ENCODE measurements around the gene RASEF.

Gene RASEF

DNA sequence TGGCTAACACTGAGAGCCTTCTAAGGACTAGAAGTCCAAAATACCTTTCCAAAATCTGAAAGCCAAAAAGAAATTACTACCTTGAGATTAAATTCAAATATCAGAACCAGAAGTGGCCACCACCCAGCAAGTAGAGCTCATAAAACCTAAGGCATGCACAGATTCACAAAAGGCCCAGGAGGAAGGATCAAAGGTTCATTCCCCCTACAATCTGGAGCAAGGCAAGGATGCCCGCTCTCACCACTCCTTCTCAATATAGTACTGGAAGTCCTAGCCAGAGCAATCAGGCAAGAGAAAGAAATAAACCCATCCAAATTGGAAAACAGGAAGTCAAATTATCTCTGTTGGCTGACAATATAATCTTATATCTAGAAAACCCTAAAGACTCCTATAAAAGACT is 6.0 kb downstream of the RASEF start:
- in situ Hi-C loops (cut with MboI; ENCODE audit: low sequenced_read_pairs), result no loop called here

- in situ Hi-C loops (cut with MboI; ENCODE audit: low sequenced_read_pairs), result no loop called here
Observed at GRCh38 chr9:83056174-83056573, 6.8 kb downstream of the RASEF start.

DNA sequence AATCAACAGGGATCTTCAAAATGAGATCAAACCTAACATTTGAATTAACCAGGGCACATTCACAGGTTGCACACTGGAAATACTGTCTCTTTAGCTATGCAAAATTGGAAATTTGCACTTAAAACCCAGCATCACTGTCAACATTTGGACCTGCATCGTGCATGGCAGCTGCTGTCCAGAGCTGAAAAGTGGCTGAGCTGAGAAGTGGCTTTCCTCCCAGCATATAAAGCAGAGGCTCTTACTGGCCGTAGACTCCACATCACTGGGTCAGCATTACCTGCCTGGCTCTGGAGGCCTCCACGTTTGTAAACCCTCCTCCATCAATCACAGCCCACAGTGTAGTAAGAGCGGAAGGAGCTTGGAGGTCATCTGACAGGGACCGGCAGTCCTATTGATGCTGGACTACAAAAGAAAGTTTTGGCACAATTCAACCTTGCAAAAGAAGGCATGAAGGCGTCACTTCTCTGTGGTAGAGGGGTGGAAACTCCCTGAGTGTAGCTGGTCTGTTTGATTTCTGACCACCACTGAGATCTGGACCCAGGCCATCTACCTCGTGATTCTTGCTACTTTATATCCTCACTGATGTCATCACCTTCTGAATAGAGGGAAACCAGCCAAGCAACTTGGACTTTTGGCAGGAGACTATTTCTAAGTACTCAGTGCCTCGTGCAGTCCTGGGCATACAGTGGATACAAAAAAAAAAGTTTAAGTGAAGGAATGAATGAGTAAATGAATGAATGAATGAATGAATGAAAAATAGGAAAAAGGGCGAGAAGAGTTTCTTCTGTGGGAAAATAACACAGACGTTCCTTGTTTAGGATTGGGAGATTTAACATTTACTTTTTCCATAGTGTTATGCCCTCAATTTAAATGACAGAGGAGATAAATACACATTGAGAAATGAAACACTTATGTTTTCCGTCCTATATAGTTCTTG is 14.8 kb downstream of the RASEF start:
- in situ Hi-C loops (cut with MboI; ENCODE audit: low sequenced_read_pairs), result no loop called here

DNA sequence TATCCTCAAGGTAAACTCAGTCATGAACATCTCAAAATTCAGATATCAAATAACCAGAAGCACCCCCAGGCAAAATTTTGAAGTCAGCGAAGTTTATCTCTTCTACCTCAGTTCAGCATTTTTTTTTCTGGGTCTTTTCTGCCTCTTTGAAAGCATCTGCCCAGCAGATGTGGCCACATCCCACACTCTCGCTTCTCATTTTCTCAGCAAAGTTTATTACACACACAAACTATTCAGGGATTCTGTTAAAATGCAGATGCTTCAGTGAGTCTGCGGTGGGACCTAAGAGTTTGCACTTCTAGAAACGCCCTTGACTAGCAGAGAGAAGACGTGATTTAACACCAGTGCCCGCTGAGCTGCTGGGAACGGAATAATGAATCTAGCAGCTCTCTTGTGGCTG is 19.3 kb downstream of the RASEF start:
- in situ Hi-C loops (cut with MboI; ENCODE audit: low sequenced_read_pairs), result no loop called here

DNA sequence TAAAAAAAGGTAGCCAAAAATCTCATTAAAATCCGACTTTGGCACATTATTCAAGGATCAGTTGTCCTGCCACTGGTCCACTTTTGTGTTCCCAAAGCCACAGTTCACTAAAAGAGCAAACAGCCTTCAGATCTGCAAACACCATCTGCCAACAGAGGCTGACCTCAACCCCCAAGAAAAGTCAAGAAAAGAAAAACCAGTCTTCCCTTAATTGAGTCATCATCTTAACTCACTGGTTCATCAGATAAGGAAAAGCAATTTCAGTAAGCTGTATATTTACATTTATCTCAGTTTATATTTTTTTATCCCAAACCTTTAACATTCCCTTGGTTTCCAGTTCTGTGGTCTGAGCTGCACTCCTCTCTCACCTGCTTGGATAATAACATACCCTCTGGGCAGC is 21.2 kb downstream of the RASEF start:
- in situ Hi-C loops (cut with MboI; ENCODE audit: low sequenced_read_pairs), result no loop called here

DNA sequence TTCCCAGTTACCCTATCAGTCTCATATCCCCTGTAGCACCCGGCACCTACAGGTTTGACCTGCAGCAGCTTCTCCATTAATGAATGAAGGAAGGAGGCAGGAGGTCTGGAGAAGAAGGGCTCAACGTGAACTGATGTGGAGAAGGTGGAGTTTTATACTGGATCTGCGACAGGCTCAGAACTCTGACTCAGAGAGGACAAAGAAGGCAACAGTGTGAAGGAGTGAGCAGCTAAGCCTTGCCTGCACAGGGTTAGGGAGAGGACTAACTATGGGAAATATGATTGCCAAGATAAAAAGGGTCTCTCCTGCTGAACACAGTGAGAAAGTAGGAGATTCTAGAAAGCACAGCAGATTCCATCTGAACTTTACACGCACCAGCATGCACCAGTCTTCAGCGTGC is 23.6 kb downstream of the RASEF start:
- in situ Hi-C loops (cut with MboI; ENCODE audit: low sequenced_read_pairs), result no loop called here

GRCh38 chr9:83036043-83036442 is 26.9 kb downstream of the RASEF start:
- in situ Hi-C loops (cut with MboI; ENCODE audit: low sequenced_read_pairs), result no loop called here

- in situ Hi-C loops (cut with MboI; ENCODE audit: low sequenced_read_pairs), result no loop called here
Observed at GRCh38 chr9:83035143-83035542, 27.8 kb downstream of the RASEF start.

DNA sequence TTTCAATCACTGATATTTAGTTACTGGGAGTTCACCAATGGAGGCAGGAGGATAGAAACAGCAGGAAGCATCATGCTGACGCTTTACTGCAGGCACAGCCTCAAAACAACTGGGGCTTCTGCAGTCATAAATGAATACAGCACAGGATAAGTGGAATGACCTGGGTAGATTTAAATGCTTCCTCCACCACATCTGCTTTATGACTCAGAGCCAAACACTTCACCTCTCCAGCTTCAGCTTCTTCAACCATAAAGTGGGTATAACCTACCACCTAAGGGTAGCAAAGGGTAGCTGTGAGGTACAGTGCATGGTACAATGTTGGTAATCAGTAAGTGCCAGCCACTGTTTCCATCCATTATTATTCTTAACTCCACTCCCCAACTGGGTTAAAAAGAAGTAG is 28.4 kb downstream of the RASEF start:
- in situ Hi-C loops (cut with MboI; ENCODE audit: low sequenced_read_pairs), result no loop called here

DNA sequence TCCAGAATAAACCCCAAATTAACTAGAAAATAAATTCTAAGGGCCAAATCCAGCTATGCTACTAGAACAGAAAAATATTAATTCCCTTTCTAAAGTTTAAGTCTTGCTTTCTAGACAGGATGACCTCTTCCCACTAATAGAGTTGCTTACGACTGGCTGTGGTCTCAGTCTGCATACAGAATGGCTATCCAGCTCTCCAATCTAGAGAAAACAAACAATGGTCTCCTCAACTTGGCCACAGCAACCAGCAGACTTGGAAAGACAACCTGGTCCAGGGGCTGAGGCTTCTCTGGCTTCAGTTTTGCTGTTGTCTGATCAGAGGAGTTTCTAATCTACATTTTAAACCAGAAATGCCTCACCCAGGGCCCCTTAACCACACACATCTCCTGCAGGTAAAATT is 28.9 kb downstream of the RASEF start:
- in situ Hi-C loops (cut with MboI; ENCODE audit: low sequenced_read_pairs), result no loop called here

DNA sequence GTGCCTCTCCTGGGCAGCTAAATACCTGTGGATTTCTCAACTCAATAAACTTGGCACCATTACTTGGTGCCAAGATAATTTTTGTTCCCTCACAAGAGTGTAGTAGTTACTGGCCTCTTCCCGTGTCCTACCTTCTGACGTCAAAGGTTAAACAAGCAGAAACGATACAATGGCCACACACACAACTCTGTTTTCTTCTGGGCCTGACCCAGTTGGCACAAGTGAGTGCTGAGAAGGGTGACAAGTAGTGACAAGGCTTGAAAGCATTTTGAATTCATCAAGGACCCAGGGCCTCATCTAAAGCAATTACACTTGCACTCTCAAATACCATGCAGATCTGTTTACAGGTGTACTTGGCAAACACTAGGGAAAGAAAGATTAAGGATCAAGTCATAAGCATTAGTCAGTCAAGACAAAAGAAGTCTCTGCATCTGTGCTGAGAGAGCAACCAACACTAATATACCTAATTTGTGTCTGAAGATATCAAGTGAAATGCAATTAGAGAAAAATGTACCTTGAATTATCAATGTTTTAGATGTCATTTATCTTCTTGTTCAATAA is 30.8 kb downstream of the RASEF start:
- in situ Hi-C loops (cut with MboI; ENCODE audit: low sequenced_read_pairs), result no loop called here

DNA sequence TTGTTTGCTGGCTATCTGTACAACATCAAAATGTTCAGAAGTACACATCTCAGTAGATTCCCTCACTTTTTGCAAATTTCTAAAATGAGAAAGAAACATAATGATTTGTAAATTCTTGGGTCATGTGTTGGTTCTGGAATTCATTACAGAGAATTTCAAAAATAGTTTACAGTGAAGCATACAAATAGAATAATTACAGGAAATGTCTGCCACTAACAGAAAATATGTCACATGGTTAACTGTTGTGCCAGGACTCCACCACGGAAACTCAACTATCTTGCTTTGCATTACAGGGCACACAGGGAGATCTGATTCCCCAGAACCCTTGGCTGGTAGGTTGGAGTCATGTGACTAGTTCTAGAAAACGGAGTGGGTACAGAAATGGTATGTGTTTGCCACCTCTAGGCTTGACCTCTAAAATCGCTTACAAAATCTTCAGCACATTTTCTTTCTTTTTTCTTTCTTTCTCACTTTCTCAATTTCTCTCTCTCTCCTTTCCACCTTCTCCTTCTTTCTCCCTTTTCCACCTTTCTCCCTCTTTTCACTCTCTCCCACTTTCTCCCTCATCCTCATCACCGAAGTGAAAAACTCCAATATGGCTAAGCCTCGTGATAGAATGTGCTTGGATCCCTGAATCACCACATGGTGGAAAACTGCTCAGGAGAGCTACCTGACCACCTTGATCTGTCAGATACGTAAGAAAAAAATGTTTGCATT is 32.4 kb downstream of the RASEF start:
- in situ Hi-C loops (cut with MboI; ENCODE audit: low sequenced_read_pairs), result no loop called here

DNA sequence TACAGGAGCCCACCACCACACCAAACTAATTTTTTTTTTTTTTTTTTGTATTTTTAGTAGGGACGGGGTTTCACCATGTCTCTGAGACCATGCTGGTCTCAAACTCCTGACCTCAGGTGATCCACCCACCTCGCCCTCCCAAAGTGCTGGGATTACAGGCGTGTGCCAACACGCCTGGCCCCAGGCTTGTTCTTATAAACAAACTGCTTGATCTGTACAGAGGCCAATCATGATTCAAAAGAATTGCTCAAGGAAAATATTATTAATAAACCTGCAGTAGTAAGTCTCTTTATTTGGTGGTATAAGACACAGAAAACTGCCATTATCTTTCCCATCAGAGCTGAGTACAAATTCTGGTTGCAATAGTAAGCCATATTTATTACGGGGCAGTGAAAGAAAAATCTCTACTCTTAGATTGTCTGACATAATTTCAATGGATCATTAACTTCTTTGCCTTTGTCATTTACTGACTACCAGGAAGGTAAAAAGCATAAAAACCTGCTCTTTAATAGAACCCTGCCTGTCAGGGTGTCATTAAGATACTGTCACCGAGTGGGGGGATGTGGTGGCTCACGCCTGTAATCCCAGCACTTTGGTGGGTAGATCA is 33.3 kb downstream of the RASEF start:
- in situ Hi-C loops (cut with MboI; ENCODE audit: low sequenced_read_pairs), result no loop called here

GRCh38 chr9:83027153-83027891 is 35.6 kb downstream of the RASEF start:
- in situ Hi-C loops (cut with MboI; ENCODE audit: low sequenced_read_pairs), result no loop called here

- in situ Hi-C loops (cut with MboI; ENCODE audit: low sequenced_read_pairs), result no loop called here
Observed at GRCh38 chr9:83024506-83025125, 38.3 kb downstream of the RASEF start.

- in situ Hi-C loops (cut with MboI; ENCODE audit: low sequenced_read_pairs), result no loop called here
Observed at GRCh38 chr9:83023151-83023550, 39.8 kb downstream of the RASEF start.

DNA sequence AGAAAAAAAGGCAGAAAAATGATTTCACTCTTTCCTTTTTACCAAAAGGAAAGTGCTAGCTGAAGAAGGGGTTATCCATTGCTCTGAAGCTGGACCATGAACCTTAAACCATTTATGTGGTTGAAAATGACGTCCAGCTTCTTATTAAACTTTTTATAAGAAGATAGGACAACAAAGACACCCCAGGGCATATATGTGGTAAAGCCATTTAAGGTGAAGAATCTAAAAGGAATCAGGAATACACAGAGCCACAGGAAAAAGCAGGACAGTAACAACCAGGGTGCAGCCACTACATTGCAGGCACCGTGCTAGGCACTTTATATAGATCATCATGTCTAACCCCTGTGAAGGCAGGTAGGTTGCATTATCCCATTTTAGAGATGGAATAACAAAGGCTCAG is 42.1 kb downstream of the RASEF start:
- in situ Hi-C loops (cut with MboI; ENCODE audit: low sequenced_read_pairs), result no loop called here

DNA sequence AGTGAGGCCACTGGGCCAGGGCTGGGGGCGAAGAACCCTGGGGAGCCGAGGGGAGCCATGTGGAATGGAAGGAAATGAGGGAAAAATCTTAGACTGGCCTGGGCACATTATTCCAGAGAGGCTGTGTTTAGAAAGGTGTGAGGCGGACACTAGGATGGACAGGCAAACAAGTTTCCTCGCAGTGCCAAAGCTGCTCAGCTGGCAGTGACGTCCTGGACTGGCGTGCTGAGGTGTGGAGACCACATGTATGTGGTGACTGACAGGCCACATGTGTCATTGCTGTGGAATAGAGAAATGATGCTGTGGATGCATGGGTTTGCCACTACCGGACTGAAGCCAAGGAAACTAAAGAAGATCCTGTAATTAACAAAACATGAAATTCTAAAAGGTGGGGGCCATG is 42.6 kb downstream of the RASEF start:
- in situ Hi-C loops (cut with MboI; ENCODE audit: low sequenced_read_pairs), result no loop called here

- in situ Hi-C loops (cut with MboI; ENCODE audit: low sequenced_read_pairs), result no loop called here
Observed at GRCh38 chr9:83019246-83019645, 43.7 kb downstream of the RASEF start.

GRCh38 chr9:83015897-83016296 is 47.0 kb downstream of the RASEF start:
- in situ Hi-C loops (cut with MboI; ENCODE audit: low sequenced_read_pairs), result no loop called here

All from HL-60/S4 (cell line).